HepG2 (cell line): ENCODE data around the gene MAPK11. TPM values are rescaled to one million over a fixed set of nuclear protein-coding genes. Genes with fewer than 3 reads are reported as not detected.
A peak's percentile ranks its signal among the peaks of the same experiment; 100 is the strongest.

Source experiments
- ATAC-seq: fragments of 200-7000 bp; cut with Tn5 transposase; 3 replicates; pipeline ENCODE4 v1.9.1; 2020; ENCODE audit warnings: mild to moderate bottlenecking, moderate library complexity
- BruUV-seq: library from RNA; stranded (reverse); fragments of 400-500 nt; replicated peaks from 2 replicates; lab custom pipeline; 2021; lab: Mats Ljungman, UMichigan
- CTCF ChIA-PET: fragments of 300-600 bp; formaldehyde crosslinking; extraction: SDS; loops from one replicate; lab custom pipeline; 2021; ENCODE audit warnings: low total read pairs, inconsistent platforms, low intra/inter-chr PET ratio; lab: Yijun Ruan, JAX
- POLR2A ChIA-PET: fragments of 350-600 bp; sonication (Branson Sonifier 250); formaldehyde crosslinking; loops from one replicate; lab custom pipeline; 2020; ENCODE audit warnings: antibody characterized with exemption, inconsistent platforms; lab: Yijun Ruan, JAX
- DNase-seq: peaks from one replicate; pipeline ENCODE4 v3.0.0-alpha.2; 2015; ENCODE audit warnings: low spot score
- FAIRE-seq: peaks from 3 replicates; lab custom pipeline; 2011; peaks lifted over from hg19 to GRCh38; lab: Jason Lieb, UNC
- H2AFZ ChIP-seq: one replicate; pipeline ENCODE4 v1.6.1; 2011; ENCODE audit warnings: low read length, inconsistent platforms
- H3K27ac ChIP-seq: fragments of 300-600 bp; 3 replicates; pipeline ENCODE4 v1.8.0; 2011; ENCODE audit warnings: mixed run types, mild to moderate bottlenecking, mixed read lengths, low read length, inconsistent platforms; ENCODE audit not compliant: insufficient read depth; ENCODE audit errors: extremely low read length
- H3K27me3 ChIP-seq, 2 experiments: fragments of 200-600 bp in 1 of 2; 2 replicates in 1 of 2; 3 replicates in 1 of 2; pipeline versions ENCODE4 v1.6.0 to v1.8.0; 2011; ENCODE audit warnings: low read length in 2 of 2, mild to moderate bottlenecking in 2 of 2, moderate library complexity in 2 of 2, inconsistent platforms in 1 of 2; ENCODE audit not compliant: insufficient read depth in 2 of 2, control insufficient read depth in 1 of 2
- H3K36me3 ChIP-seq, 2 experiments: fragments of 200-600 bp in 1 of 2; replicated peaks in 1 of 2; 2 replicates in 1 of 2; 3 replicates in 1 of 2; pipeline versions ENCODE4 v1.5.1 to v1.8.0; 2011; ENCODE audit warnings: low read length in 2 of 2, inconsistent platforms in 1 of 2; ENCODE audit not compliant: insufficient read depth in 2 of 2, control insufficient read depth in 1 of 2
- H3K4me1 ChIP-seq: 2 replicates; pipeline ENCODE4 v1.5.1; 2012; ENCODE audit warnings: low read length, inconsistent platforms; ENCODE audit not compliant: insufficient read depth
- H3K4me2 ChIP-seq: 2 replicates; pipeline ENCODE4 v1.6.0; 2011; ENCODE audit warnings: low read depth, low read length, inconsistent platforms
- H3K4me3 ChIP-seq, 3 experiments: fragments of 200-600 bp in 1 of 3; sonication (generic), shearing (Covaris generic) in 1 of 3; replicated peaks in 1 of 3; 2 replicates each; pipeline ENCODE4 v1.5.1; 2011 to 2016; ENCODE audit warnings: low read length in 3 of 3, inconsistent platforms in 2 of 3, low read depth in 2 of 3, mild to moderate bottlenecking in 2 of 3, control low read depth in 1 of 3, mixed read lengths in 1 of 3; ENCODE audit not compliant: insufficient read depth in 1 of 3
- H3K79me2 ChIP-seq: one replicate; pipeline ENCODE4 v1.6.1; 2011; ENCODE audit warnings: low read length, inconsistent platforms; ENCODE audit not compliant: insufficient read depth
- H3K9ac ChIP-seq: 2 replicates; pipeline ENCODE4 v1.6.0; 2011; ENCODE audit warnings: mild to moderate bottlenecking, low read depth, low read length, inconsistent platforms; ENCODE audit not compliant: insufficient read depth
- H3K9me3 ChIP-seq: 2 replicates; pipeline ENCODE4 v1.5.1; 2012; ENCODE audit warnings: mild to moderate bottlenecking, low read length
- H4K20me1 ChIP-seq: 2 replicates; pipeline ENCODE4 v1.6.0; 2011; ENCODE audit warnings: inconsistent platforms, mild to moderate bottlenecking, low read length, moderate library complexity; ENCODE audit not compliant: insufficient read depth
- AGO2 ChIP-seq: fragments of 200-400 bp; formaldehyde crosslinking; optimal IDR thresholded peaks from 2 replicates; pipeline ENCODE3; 2017; ENCODE audit warnings: mild to moderate bottlenecking, low read depth, low read length, moderate library complexity
- ZNF430 ChIP-seq: sonication (generic); formaldehyde crosslinking; IDR thresholded peaks from 2 replicates; pipeline ENCODE4 v1.9.0; 2021; ENCODE audit warnings: mild to moderate bottlenecking, missing genetic modification reagents
- ZNF780A ChIP-seq: sonication (generic); formaldehyde crosslinking; IDR thresholded peaks from 2 replicates; pipeline ENCODE4 v1.8.0; 2022; ENCODE audit warnings: mild to moderate bottlenecking, missing genetic modification reagents, moderate library complexity
- WGBS: methylation state at CpG from one replicate; pipeline ENCODE4 v1.1.6; 2017; ENCODE audit warnings: low lambda C conversion rate; 5-methylcytosine and 5-hydroxymethylcytosine counted together
- in situ Hi-C: cut with HindIII; loops from 2 replicates; pipeline ENCODE4 v1.10.0; 2017; ENCODE audit warnings: low pct_unique_long_range_greater_than_20kb; ENCODE audit not compliant: extremely low pct_ligation_motif_present
- intact Hi-C: fragments of 100-400 bp; cut with micrococcal nuclease; formaldehyde crosslinking; loops from one replicate; pipeline ENCODE4 v1.10.0; 2022; ENCODE audit not compliant: unreplicated experiment
- polyA plus RNA-seq, 8 experiments: library from polyadenylated mRNA; depleted of rRNA in 3 of 8; stranded (reverse) in 7 of 8; unstranded in 1 of 8; fragments of >200 nt; fragmentation: Illumina TruSeq in 4 of 8; extraction: Trizol in 4 of 8; gene quantifications; 2 replicates each; pipeline versions ENCODE4 v1.2.1 to v1.2.3, GENCODE V29; 2011 to 2016; ENCODE audit warnings: low read depth in 4 of 8, missing spikeins in 1 of 8, mixed read lengths in 1 of 8; ENCODE audit not compliant: insufficient read depth in 1 of 8
- total RNA-seq, 5 experiments: library from RNA; depleted of rRNA; stranded (reverse); fragments of >200 nt; fragmentation: Illumina TruSeq; extraction: Trizol; gene quantifications; 2 replicates each; pipeline ENCODE4 v1.2.3, GENCODE V29; 2016; ENCODE audit warnings: low read depth in 1 of 5

The MAPK11 gene
- total and polyA plus RNA-seq, 2 of the 13 experiments (the other 11 are each of a cell fraction or from before 2014, with no cell fraction given): 0.15 to 0.17 TPM

DNA sequence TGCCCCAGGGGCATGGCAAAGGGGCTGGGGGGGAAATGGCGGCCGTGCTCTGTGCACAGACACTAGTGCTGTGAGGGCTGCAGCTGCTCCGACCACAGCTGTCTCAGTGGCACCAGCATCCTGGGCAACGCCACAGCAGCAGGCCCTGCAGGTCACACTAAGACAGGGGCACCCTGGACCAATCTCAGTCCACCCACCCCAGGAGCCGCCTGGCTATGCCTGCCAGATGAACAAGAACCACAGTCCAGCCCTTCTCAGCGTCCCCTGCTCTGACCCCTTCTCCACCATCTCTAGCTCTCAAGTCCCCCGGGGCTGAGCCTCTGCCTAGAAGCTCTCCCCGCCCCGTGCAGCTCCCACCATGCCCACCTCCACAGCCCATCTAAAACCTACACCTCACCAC lies 41.8 kb downstream of the MAPK11 start:
- in situ Hi-C loops (no loop called here), intact Hi-C loops (no loop called here)
- BruUV-seq: no TSS peak
- Histone ChIP-seq H3K4me1 (peaks cover 11% of the 10 kb centered on the region), H3K27me3 (no peaks in the 10 kb centered on the region), H3K79me2 (no peaks in the 10 kb centered on the region), H3K4me2 (no peak overlapping the region), H3K36me3 (peaks cover 10 to 23% of the 10 kb centered on the region in 2 experiments; a peak in 4 of 5 replicates), H3K9ac (no peak overlapping the region), H3K9me3 (no peaks in the 10 kb centered on the region), H4K20me1 (no peaks in the 10 kb centered on the region), H3K4me3 (no peak overlapping the region), H3K27ac (no peak overlapping the region), H2AFZ (no peak overlapping the region)
- FAIRE-seq: no peak
- no peak for ATAC-seq
- TF ChIP-seq AGO2 (peak; percentile 22), ZNF780A (CRISPR knock-in tag) (no peak)
- POLR2A ChIA-PET: interaction anchor here (1.2 kb wide), 1 partner anchor 9 kb away, joined by 3 read pairs; no protein-coding TSS in a partner anchor
- WGBS: 98% methylated on average over 5 of the region's 9 CpGs
- no peak for DNase-seq
- CTCF ChIA-PET: no interaction called here

- Histone ChIP-seq H3K79me2 (no peaks in the 10 kb centered on the region), H4K20me1 (no peaks in the 10 kb centered on the region), H3K4me2 (no peak overlapping the region), H3K9me3 (no peaks in the 10 kb centered on the region)
- no peak for ATAC-seq
- in situ Hi-C loops: no loop called here
- TF ChIP-seq ZNF430 (CRISPR knock-in tag): no peak
- TF ChIP-seq, all 625 proteins: peak for 0
- no peak overlapping the region for H3K4me3 ChIP-seq
- H3K36me3 ChIP-seq: peaks cover 14 to 25% of the 10 kb centered on the region in 2 experiments; a peak in 4 of 5 replicates
- peaks cover 11% of the 10 kb centered on the region for H3K4me1 ChIP-seq
- FAIRE-seq (no peak), DNase-seq (no peak)
- intact Hi-C loops: no loop called here
- H2AFZ ChIP-seq: no peak overlapping the region
- no peak overlapping the region for H3K9ac ChIP-seq
- 96% methylated on average over 18 of the region's 25 CpGs for WGBS
- H3K27ac ChIP-seq: no peak overlapping the region
- POLR2A ChIA-PET: interaction anchor here (1.2 kb wide), 1 partner anchor 10 kb away, joined by 3 read pairs; no protein-coding TSS in a partner anchor
- CTCF ChIA-PET: no interaction called here
- H3K27me3 ChIP-seq: no peaks in the 10 kb centered on the region
- BruUV-seq: no TSS peak
Observed at GRCh38 chr22:50227579-50228215, 42.5 kb downstream of the MAPK11 start.
